Heart right ventricle (tissue), 16 donors: ENCODE measurements around the gene CBLIF. TPM values are rescaled to one million over a fixed set of nuclear protein-coding genes. Genes with fewer than 3 reads are reported as not detected.
"Not testable (repeated sequence)": the region's sequence is repeated elsewhere in the genome, so short reads cannot be mapped to it uniquely, and the experiment has no call there.

Source experiments
- ATAC-seq, 8 donors: fragments of 200-7000 bp; cut with Tn5 transposase; one replicate each; pipeline ENCODE4 v1.9.1; 2020; ENCODE audit warnings: mild to moderate bottlenecking in 8 of 8, moderate library complexity in 8 of 8, moderate number of reproducible peaks in 1 of 8
- DNase-seq, 2 donors: peaks; one replicate each; pipeline ENCODE4 v3.0.0-alpha.2; 2020
- H3K27ac ChIP-seq, 10 donors: fragments of 200-600 bp; sonication (generic) in 2 of 10; one replicate each; pipeline versions ENCODE4 v1.5.0 to v1.8.0; 2020 to 2022; ENCODE audit warnings: mild to moderate bottlenecking in 3 of 10
- H3K27me3 ChIP-seq, 7 donors: fragments of 200-600 bp; one replicate each; pipeline ENCODE4 v1.8.0; 2021 to 2022; ENCODE audit warnings: mild to moderate bottlenecking in 2 of 7
- H3K36me3 ChIP-seq, 9 donors: fragments of 200-600 bp; sonication (generic) in 1 of 9; one replicate each; pipeline versions ENCODE4 v1.5.0 to v1.8.0; 2020 to 2022; ENCODE audit warnings: mild to moderate bottlenecking in 2 of 9
- H3K4me1 ChIP-seq, 9 donors: fragments of 200-600 bp; sonication (generic) in 1 of 9; one replicate each; pipeline versions ENCODE4 v1.5.0 to v1.8.0; 2020 to 2022; ENCODE audit warnings: mild to moderate bottlenecking in 4 of 9
- H3K4me3 ChIP-seq, 10 donors: fragments of 200-600 bp; sonication (generic) in 2 of 10; one replicate each; pipeline versions ENCODE4 v1.5.0 to v1.8.0; 2020 to 2022; ENCODE audit warnings: mild to moderate bottlenecking in 7 of 10, moderate library complexity in 2 of 10
- H3K9me3 ChIP-seq, 11 donors: fragments of 200-600 bp in 10 of 11; sonication (generic) in 2 of 11; one replicate each; pipeline versions ENCODE4 v1.5.0 to v1.8.0; 2013 to 2022; ENCODE audit warnings: mild to moderate bottlenecking in 2 of 11, control low read depth in 1 of 11, moderate library complexity in 1 of 11
- CTCF ChIP-seq, 9 donors: fragments of 200-600 bp; sonication (generic) in 2 of 9; IDR thresholded peaks; one replicate each; pipeline versions ENCODE4 v1.5.0 to v1.8.0; 2021 to 2022; ENCODE audit warnings: antibody characterized with exemption in 9 of 9, mild to moderate bottlenecking in 5 of 9, moderate library complexity in 1 of 9
- WGBS, 2 donors: extraction: QIAGEN DNeasy Blood & Tissue Kit; methylation state at CpG; one replicate each; pipeline ENCODE4 v1.1.7; 2013; ENCODE audit warnings: inconsistent platforms in 1 of 2; 5-methylcytosine and 5-hydroxymethylcytosine counted together
- intact Hi-C, 10 donors: fragments of 100-400 bp; cut with DNase I; formaldehyde crosslinking; loops; one replicate each; pipeline versions ENCODE4 v1.11.1 to v1.14.2; 2022
- polyA plus RNA-seq, 2 donors: library from polyadenylated mRNA; stranded (reverse); fragments of 200-250 nt; gene quantifications; one replicate each; pipeline ENCODE4 v1.2.3, GENCODE V29; 2013
- total RNA-seq, 10 donors: library from RNA; stranded (reverse); fragmentation: NEBNext Ultra II Directional in 3 of 10; extraction: Animal tissue kit (Norgen Biotek cat#: 25700) in 3 of 10; gene quantifications; one replicate each; pipeline versions ENCODE4 v1.2.1 to v1.2.4, GENCODE V29; 2021 to 2023
- donor health status: Arrhythmogenic right ventricular cardiomyopathy.
- donor health status: ischemic (EF 13 %, LVEDD 7.1; RV severe dilation, severe dysfunction).
- donor health status: healthy with polysubstance abuse.
- donor health status: DM: no; HTN: yes; CAD: no.
- donor health status: DM: no; HTN: no; CAD: no.
- donor health status: ischemic (EF 25% LVEDD 6.9; RV normal size, moderate dysfunction).
- donor health status: ischemic (EF 25% LVEDD 5.7; RV mildly dilated, moderate dysfunction).
- donor health status: healthy.
- donor health status: DM: yes; HTN: yes; CAD: no.
- donor health status: Ischemic cardiomyopathy.
- donor health status: ischemic (EF 35%, LVEDD 5.7; RV mildly dilated, moderate dysfunction).
- donor health status: nonischemic (EF 11% LVEDD 7.7; RV severe dilation, severe dysfunction).
- donor health status: DM: yes; HTN: yes; CAD: no.
- donor health status: PGD.
- donor health status: ischemic (EF 29% LVEDD 5.4; RV normal size, mild dysfunction).
- donor health status: nonischemic (EF 23%, LVEDD 6.1; RV moderate dilation, normal function).

CBLIF gene
- total and polyA plus RNA-seq, 12 donors, result not detected

GRCh38 chr11:59818572-59818971, 26.7 kb downstream of the CBLIF start:
- ATAC-seq, result no peak
- WGBS, 2 donors, result 69 to 70% methylated on average over 4 of the region's 4 CpGs
- TF ChIP-seq CTCF (IDR thresholded peaks at IDR 0.05), result no peak
- intact Hi-C loops, result no loop called here
- peaks cover 0 to 6% (median 0%) of the 10 kb centered on the region in 9 donors for H3K4me1 ChIP-seq
- no peak for DNase-seq
- H3K27me3 ChIP-seq, result no peaks in the 10 kb centered on the region
- H3K36me3 ChIP-seq, result no peaks in the 10 kb centered on the region
- no peaks in the 10 kb centered on the region for H3K9me3 ChIP-seq
- H3K4me3 ChIP-seq, result no peak overlapping the region
- no peak overlapping the region for H3K27ac ChIP-seq

DNA sequence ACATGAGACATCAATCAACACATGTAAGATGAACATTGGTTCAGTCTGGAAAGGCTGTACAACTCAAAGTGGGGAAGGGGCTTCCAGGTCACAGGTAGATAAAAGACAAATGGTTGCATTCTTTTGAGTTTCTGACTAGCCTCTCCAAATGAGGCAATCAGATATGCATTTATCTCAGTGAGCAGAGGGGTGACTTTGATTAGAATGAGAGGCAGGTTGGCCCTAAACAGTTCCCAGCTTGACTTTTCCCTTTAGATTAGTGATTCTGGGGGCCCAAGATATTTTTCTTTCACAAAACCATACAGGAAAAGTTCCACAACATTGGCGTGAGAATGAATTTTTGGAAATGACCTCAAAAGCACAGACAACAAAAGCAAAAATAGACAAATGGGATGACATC, 28.9 kb downstream of the CBLIF start:
- intact Hi-C loops, H3K27ac ChIP-seq, H3K27me3 ChIP-seq, DNase-seq, H3K9me3 ChIP-seq, H3K4me3 ChIP-seq, ATAC-seq, H3K36me3 ChIP-seq, H3K4me1 ChIP-seq: not testable (repeated sequence)
- WGBS, 2 donors, result 67 to 86% methylated on average over 1 of the region's 1 CpG

GRCh38 chr11:59815754-59816153, 29.5 kb downstream of the CBLIF start:
- Histone ChIP-seq H3K9me3 (no peaks in the 10 kb centered on the region), H3K36me3 (no peaks in the 10 kb centered on the region), H3K4me1 (peaks cover 0 to 10% (median 4%) of the 10 kb centered on the region in 9 donors), H3K27me3 (no peaks in the 10 kb centered on the region), H3K4me3 (no peak overlapping the region), H3K27ac (no peak overlapping the region)
- DNase-seq, result no peak
- intact Hi-C loops, result no loop called here
- 86 to 91% methylated on average over 1 of the region's 1 CpG for WGBS, 2 donors
- no peak for ATAC-seq
- no peak for TF ChIP-seq CTCF (IDR thresholded peaks at IDR 0.05)

DNA sequence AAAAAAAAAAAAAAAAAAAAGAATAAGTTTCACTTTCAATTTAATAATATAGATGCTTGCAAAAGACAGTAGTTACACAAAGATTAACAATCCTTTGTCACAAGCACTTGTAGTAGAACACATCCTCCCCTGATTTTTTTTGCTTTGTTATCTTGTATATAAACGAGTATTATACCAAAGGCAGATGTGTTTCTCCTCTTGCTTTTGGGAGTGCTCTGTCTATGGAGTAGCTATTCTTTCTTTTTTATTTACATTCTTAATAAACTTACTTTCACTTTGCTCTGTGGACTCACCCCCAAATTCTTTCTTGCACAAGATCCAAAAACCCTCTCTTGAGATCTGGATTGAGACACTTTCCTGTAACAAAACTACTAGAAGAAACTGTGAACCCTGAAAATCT, 31.3 kb downstream of the CBLIF start:
- TF ChIP-seq CTCF (IDR thresholded peaks at IDR 0.05), result no peak
- no peak overlapping the region for H3K4me3 ChIP-seq
- DNase-seq (no peak), ATAC-seq (no peak)
- intact Hi-C loops, result loop anchor here in 1 of 10 donors (5.0 kb wide), 1 partner anchor 147 kb away; the partner anchor contains the start of gene PATL1
- no peaks in the 10 kb centered on the region for H3K27me3 ChIP-seq
- H3K9me3 ChIP-seq, result no peaks in the 10 kb centered on the region
- peaks cover 0 to 22% (median 13%) of the 10 kb centered on the region in 9 donors for H3K4me1 ChIP-seq
- 49 to 58% methylated on average over 1 of the region's 1 CpG for WGBS, 2 donors
- H3K27ac ChIP-seq, result no peak overlapping the region
- peaks cover 0 to 4% (median 0%) of the 10 kb centered on the region in 9 donors for H3K36me3 ChIP-seq

DNA sequence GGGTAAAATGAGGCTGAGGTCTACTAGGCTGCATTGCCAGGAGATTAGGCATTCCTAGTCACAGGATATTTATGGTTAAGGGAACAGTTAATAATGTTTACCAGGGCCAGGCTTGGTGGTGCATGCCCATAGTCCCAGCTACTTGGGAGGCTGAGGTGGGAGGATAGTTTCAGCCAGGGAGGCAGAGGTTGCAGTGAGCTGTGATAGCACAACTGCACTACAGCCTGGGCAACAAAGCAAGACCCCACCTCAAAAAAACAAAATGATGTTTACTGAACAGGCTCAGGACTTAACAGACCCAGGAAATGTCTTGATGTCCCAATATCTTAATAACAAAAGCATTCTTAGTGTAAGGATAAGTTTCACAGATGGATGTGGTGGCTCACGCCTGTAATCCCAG, 31.9 kb downstream of the CBLIF start:
- ATAC-seq (no peak), DNase-seq (no peak)
- no peaks in the 10 kb centered on the region for H3K9me3 ChIP-seq
- H3K36me3 ChIP-seq, result peaks cover 0 to 10% (median 0%) of the 10 kb centered on the region in 9 donors
- 93 to 94% methylated on average over 1 of the region's 1 CpG for WGBS, 2 donors
- peaks cover 0 to 21% (median 13%) of the 10 kb centered on the region in 9 donors for H3K4me1 ChIP-seq
- H3K27me3 ChIP-seq, result no peaks in the 10 kb centered on the region
- TF ChIP-seq CTCF (IDR thresholded peaks at IDR 0.05), result no peak
- no peak overlapping the region for H3K4me3 ChIP-seq
- intact Hi-C loops, result loop anchor here in 1 of 10 donors (5.0 kb wide), 1 partner anchor 146 kb away; the partner anchor contains the start of gene PATL1
- H3K27ac ChIP-seq, result no peak overlapping the region
